Heart left ventricle (tissue), 13 donors: ENCODE results near the gene PERM1.
A peak's percentile ranks its signal among the peaks of the same experiment; 100 is the strongest.

ENCODE experiments used
- POLR2A ChIP-seq, 2 donors: fragments of 450-650 bp; IDR thresholded peaks; one replicate each; pipeline ENCODE4 v1.6.1; 2017; ENCODE audit warnings: antibody characterized with exemption in 2 of 2, mild to moderate bottlenecking in 2 of 2, moderate library complexity in 2 of 2
- TF ChIP-seq, protein P1 (sequence below), 12 donors: fragments of 200-600 bp; sonication (generic) in 4 of 12; IDR thresholded peaks; one replicate each; pipeline versions ENCODE4 v1.5.0 to v1.8.0; 2018 to 2022; ENCODE audit warnings: antibody characterized with exemption in 12 of 12, mild to moderate bottlenecking in 5 of 12
- donor health status: ischemic (EF 13 %, LVEDD 7.1; RV severe dilation, severe dysfunction).
- donor health status: DM: no; HTN: yes; CAD: no.
- donor health status: DM: no; HTN: no; CAD: no.
- donor health status: ischemic (EF 25% LVEDD 6.9; RV normal size, moderate dysfunction).
- donor health status: ischemic (EF 25% LVEDD 5.7; RV mildly dilated, moderate dysfunction).
- donor health status: ischemic (EF 35%, LVEDD 5.7; RV mildly dilated, moderate dysfunction).
- donor health status: nonischemic (EF 11% LVEDD 7.7; RV severe dilation, severe dysfunction).
- donor health status: DM: yes; HTN: yes; CAD: no.
- donor health status: PGD.
- donor health status: ischemic (EF 29% LVEDD 5.4; RV normal size, mild dysfunction).
- donor health status: nonischemic (EF 23%, LVEDD 6.1; RV moderate dilation, normal function).

DNA sequence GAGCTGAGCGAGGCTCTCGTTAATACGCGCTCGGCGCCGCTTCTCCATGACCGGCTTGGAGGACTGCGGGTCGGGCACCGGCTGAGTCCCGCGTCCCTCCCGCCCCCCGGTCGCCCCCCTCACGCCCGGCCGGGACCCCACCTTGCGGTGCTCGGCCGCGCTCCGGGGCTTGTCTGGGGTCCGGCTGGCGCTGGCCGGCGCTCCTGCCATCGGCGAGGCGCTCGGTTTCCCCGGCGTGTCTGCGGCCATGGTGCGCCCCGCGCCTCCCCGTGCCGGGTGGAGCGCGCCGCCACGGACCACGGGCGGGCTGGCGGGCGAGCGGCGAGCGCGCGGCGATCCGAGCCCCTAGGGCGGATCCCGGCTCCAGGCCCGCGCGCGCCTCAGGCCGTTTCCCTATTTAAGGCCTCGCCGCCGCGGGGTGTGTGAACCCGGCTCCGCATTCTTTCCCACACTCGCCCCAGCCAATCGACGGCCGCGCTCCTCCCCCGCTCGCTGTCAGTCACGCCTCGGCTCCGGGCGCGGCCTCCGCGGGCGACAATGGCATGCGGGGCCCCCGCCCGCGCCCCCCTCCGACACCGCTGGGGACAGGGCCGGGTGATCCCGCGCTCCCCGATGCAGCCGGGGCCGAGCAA, 17.9 kb upstream of the PERM1 start, which contains the start of gene HES4:
- peak; percentile 85 to 98 for TF ChIP-seq POLR2A (IDR thresholded peaks at IDR 0.05)
- TF ChIP-seq, protein P1, sequence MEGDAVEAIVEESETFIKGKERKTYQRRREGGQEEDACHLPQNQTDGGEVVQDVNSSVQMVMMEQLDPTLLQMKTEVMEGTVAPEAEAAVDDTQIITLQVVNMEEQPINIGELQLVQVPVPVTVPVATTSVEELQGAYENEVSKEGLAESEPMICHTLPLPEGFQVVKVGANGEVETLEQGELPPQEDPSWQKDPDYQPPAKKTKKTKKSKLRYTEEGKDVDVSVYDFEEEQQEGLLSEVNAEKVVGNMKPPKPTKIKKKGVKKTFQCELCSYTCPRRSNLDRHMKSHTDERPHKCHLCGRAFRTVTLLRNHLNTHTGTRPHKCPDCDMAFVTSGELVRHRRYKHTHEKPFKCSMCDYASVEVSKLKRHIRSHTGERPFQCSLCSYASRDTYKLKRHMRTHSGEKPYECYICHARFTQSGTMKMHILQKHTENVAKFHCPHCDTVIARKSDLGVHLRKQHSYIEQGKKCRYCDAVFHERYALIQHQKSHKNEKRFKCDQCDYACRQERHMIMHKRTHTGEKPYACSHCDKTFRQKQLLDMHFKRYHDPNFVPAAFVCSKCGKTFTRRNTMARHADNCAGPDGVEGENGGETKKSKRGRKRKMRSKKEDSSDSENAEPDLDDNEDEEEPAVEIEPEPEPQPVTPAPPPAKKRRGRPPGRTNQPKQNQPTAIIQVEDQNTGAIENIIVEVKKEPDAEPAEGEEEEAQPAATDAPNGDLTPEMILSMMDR (IDR thresholded peaks at IDR 0.05): no peak
